Measurements from ENCODE around the gene THUMPD3.

DNA sequence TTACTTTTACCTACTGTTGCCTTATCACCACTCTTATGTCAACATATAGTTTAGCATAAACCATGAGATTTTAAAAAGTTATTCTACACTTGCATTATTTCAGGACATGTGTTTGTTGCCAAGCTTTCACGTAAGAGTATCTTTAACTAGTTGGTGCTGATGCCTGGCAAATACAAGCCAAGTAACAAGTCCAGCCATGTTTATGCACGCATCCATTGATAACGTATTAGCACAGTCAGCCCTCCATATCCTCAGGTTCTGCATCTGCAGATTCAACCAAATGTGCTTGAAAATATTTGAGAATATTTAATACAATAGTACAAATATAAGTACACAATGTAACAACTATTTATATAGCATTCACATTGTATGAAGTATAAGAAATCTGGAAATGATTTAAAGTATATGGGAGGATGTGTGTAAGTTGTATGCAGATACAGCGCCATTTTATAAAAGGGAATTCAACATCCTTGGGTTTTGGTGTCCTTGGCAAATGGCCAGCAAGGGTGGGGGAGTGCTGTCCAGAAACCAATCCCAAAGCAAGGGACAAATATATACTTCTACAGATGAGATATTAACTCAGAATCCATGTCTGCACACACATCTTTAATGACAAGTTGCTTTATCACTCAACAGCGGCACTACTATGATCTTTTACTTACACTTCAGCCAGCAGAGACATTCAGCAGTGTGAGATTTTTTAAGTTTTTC, 25.9 kb downstream of the THUMPD3 start:
- TF ChIP-seq POLR2A (IDR thresholded peaks at IDR 0.05; ENCODE audit: low read length) (peak; percentile 17), GATA1 (IDR thresholded peaks at IDR 0.05; ENCODE audit: low read depth, low read length) (no peak)

Measured in erythroblast (primary cell).